GM23248 (cell line): ENCODE results near the gene SGSM2. TPM values are rescaled to one million over a fixed set of nuclear protein-coding genes. Genes with fewer than 3 reads are reported as not detected.

Experiments
- DNase-seq: peaks from one replicate; pipeline ENCODE4 v3.0.0-alpha.2; 2015
- H2AFZ ChIP-seq: fragments of 200-600 bp; sonication (generic); 2 replicates; pipeline ENCODE4 v1.6.1; 2016; ENCODE audit warnings: antibody characterized with exemption
- H3F3A ChIP-seq: fragments of 200-600 bp; sonication (generic); 2 replicates; pipeline ENCODE4 v1.6.1; 2016; ENCODE audit warnings: mild to moderate bottlenecking, antibody characterized with exemption, mixed run types; ENCODE audit not compliant: insufficient read depth
- H3K27ac ChIP-seq: fragments of 200-600 bp; sonication (generic); 2 replicates; pipeline ENCODE4 v1.5.1; 2016; ENCODE audit warnings: mild to moderate bottlenecking
- H3K27me3 ChIP-seq: fragments of 200-600 bp; sonication (generic); replicated peaks from 2 replicates; pipeline ENCODE4 v1.6.1; 2016; ENCODE audit warnings: mild to moderate bottlenecking; ENCODE audit not compliant: insufficient read depth
- H3K36me3 ChIP-seq: fragments of 200-600 bp; sonication (generic); 2 replicates; pipeline ENCODE4 v1.6.1; 2016; ENCODE audit warnings: low read depth, mild to moderate bottlenecking
- H3K4me1 ChIP-seq: fragments of 200-600 bp; sonication (generic); 2 replicates; pipeline ENCODE4 v1.6.1; 2016; ENCODE audit warnings: mild to moderate bottlenecking; ENCODE audit not compliant: insufficient read depth
- H3K4me2 ChIP-seq: fragments of 200-600 bp; sonication (generic); one replicate; pipeline ENCODE4 v1.6.1; 2016; ENCODE audit warnings: mild to moderate bottlenecking; ENCODE audit not compliant: unreplicated experiment
- H3K4me3 ChIP-seq: fragments of 200-600 bp; sonication (generic); 2 replicates; pipeline ENCODE4 v1.5.1; 2016; ENCODE audit warnings: mild to moderate bottlenecking
- H3K79me2 ChIP-seq: fragments of 200-600 bp; sonication (generic); 2 replicates; pipeline ENCODE4 v1.6.1; 2016; ENCODE audit warnings: mild to moderate bottlenecking; ENCODE audit not compliant: insufficient read depth
- H3K9ac ChIP-seq: fragments of 200-600 bp; sonication (generic); 2 replicates; pipeline ENCODE4 v1.6.1; 2016; ENCODE audit warnings: mild to moderate bottlenecking
- H3K9me2 ChIP-seq: fragments of 200-600 bp; sonication (generic); 2 replicates; pipeline ENCODE4 v1.6.1; 2016; ENCODE audit warnings: mixed run types, mild to moderate bottlenecking, moderate library complexity; ENCODE audit not compliant: insufficient read depth
- H3K9me3 ChIP-seq: fragments of 200-600 bp; sonication (generic); one replicate; pipeline ENCODE4 v1.6.1; 2017; ENCODE audit warnings: low read depth
- H4K20me1 ChIP-seq: fragments of 200-600 bp; sonication (generic); 2 replicates; pipeline ENCODE4 v1.6.0; 2016; ENCODE audit not compliant: insufficient read depth
- EZH2 ChIP-seq: fragments of 200-600 bp; sonication (generic); IDR thresholded peaks from 2 replicates; pipeline ENCODE4 v1.6.1; 2018; ENCODE audit warnings: antibody characterized with exemption, mild to moderate bottlenecking; ENCODE audit not compliant: insufficient read depth, poor library complexity, severe bottlenecking
- EZH2phosphoT487 ChIP-seq: fragments of 200-600 bp; sonication (generic); IDR thresholded peaks from 2 replicates; pipeline ENCODE4 v1.6.1; 2018; ENCODE audit warnings: antibody characterized with exemption, moderate library complexity, mild to moderate bottlenecking, low read depth; ENCODE audit not compliant: insufficient read depth
- WGBS, 2 experiments: methylation state at CpG; one replicate each; pipeline ENCODE4 v1.1.6; 2015 to 2017; ENCODE audit warnings: low lambda C conversion rate in 2 of 2, low coverage in 1 of 2; ENCODE audit errors: missing lambda C conversion rate in 2 of 2; 5-methylcytosine and 5-hydroxymethylcytosine counted together
- in situ Hi-C: fragments of 300-500 bp; cut with MboI; formaldehyde crosslinking; loops from 2 replicates; pipeline ENCODE4 v1.15.0; 2020
- polyA plus RNA-seq: library from polyadenylated mRNA; unstranded; fragments of >200 nt; fragmentation: Nextera tagmentation; extraction: Ambion mirVana; gene quantifications from 2 replicates; pipeline ENCODE4 v1.2.1, GENCODE V29; 2016
- total RNA-seq: library from RNA; depleted of rRNA; stranded (reverse); fragments of >200 nt; shearing (Covaris generic); gene quantifications from 2 replicates; pipeline ENCODE4 v1.2.3, GENCODE V29; 2014

SGSM2 gene
- total and polyA plus RNA-seq, 2 experiments from 2014 or later, result 19.8 to 32.3 TPM

DNA sequence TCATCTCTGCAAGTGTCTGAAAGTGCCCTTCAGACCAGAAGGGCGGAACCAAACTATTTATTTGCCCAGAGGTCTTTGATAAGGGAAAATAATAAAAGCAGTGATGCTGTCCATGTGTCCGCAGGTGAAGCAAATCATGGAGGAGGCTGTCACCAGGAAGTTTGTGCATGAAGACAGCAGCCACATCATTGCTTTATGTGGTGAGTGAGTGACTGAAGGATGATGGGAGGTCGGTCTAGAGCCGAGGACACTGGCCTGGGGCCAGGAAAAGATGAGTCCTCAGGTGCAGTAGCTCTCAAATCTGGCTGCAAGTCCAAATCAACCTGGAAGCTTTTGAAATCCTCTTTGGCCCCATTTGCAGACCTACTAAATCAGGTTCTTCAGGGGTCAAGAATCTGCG lies 6.1 kb downstream of the SGSM2 start:
- peak; percentile 8 for DNase-seq
- WGBS, 2 experiments, result 75 to 80% methylated on average over 5 of the region's 5 CpGs
- in situ Hi-C loops, result no loop called here
- Histone ChIP-seq H3K27ac (no peak overlapping the region), H3K4me1 (peaks cover 7% of the 10 kb centered on the region; the same call in 1 of the 2 replicates), H3K79me2 (0 out of 2 replicates have a peak, but pooled peaks cover 5% of the 10 kb centered on the region), H3K27me3 (no peaks in the 10 kb centered on the region), H3K9me3 (no peaks in the 10 kb centered on the region), H3F3A (no peaks in the 10 kb centered on the region), H4K20me1 (no peaks in the 10 kb centered on the region), H3K4me3 (no peak overlapping the region), H2AFZ (no peak overlapping the region), H3K9ac (no peak overlapping the region), H3K9me2 (no peaks in the 10 kb centered on the region), H3K4me2 (no peak overlapping the region), H3K36me3 (no peaks in the 10 kb centered on the region)
- no peak for TF ChIP-seq EZH2
- TF ChIP-seq EZH2phosphoT487, result no peak

DNA sequence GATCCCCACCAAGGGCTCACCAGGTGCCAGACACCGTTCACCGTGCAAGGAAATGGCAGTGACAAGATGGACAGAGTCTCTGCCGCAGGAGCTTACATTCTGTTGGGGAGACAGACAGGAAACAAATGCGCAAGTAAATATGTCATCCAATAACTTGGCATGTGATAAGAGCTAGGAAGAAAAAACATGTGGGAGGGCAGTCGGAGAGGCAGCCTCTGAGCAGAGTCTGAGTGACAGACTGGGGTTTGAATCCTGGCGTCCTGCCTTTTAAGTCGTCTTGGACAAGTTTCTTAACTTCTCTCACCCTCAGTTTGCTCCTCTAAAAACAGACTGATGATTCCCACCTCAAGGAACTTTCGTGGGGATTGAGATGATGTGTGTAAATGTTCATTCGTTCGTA lies 7.2 kb downstream of the SGSM2 start:
- Histone ChIP-seq H3K4me1 (peaks cover 7% of the 10 kb centered on the region; the same call in 1 of the 2 replicates), H3K9me3 (no peaks in the 10 kb centered on the region), H3K9me2 (no peaks in the 10 kb centered on the region), H3K27ac (no peak overlapping the region), H3F3A (no peaks in the 10 kb centered on the region), H3K79me2 (no peaks in the 10 kb centered on the region), H3K9ac (no peak overlapping the region), H3K4me3 (no peak overlapping the region), H3K27me3 (no peaks in the 10 kb centered on the region), H3K4me2 (no peak overlapping the region), H4K20me1 (no peaks in the 10 kb centered on the region), H2AFZ (no peak overlapping the region), H3K36me3 (no peaks in the 10 kb centered on the region)
- in situ Hi-C loops, result no loop called here
- 88 to 93% methylated on average over 10 of the region's 10 CpGs for WGBS, 2 experiments
- TF ChIP-seq EZH2phosphoT487 (no peak), EZH2 (no peak)
- no peak for DNase-seq

DNA sequence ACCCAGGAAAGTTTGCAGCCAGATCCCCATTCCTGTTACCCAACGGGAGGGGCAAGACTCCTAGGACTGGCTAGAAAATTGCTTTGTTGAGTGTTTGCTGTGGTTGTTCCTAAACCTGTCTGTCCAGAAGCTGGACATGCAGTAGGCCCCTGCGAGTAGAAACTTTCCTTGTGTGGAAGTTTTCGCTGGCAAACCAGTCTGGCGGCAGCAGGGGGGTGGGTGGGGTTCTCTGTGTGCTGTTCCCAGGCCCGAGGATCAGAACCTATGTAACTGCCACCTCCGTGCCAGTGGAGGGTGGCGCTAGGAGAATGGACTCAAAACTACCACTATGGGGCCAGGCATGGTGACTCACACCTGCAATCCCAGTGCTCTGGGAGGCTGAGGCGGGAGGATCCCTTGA lies 9.2 kb downstream of the SGSM2 start:
- no peaks in the 10 kb centered on the region for H4K20me1 ChIP-seq
- peaks cover 7% of the 10 kb centered on the region; the same call in 1 of the 2 replicates for H3K4me1 ChIP-seq
- no peaks in the 10 kb centered on the region for H3K9me2 ChIP-seq
- no peak overlapping the region for H3K9ac ChIP-seq
- no peak overlapping the region for H3K27ac ChIP-seq
- H3K27me3 ChIP-seq, result no peaks in the 10 kb centered on the region
- H3K9me3 ChIP-seq, result no peaks in the 10 kb centered on the region
- H3K79me2 ChIP-seq, result no peaks in the 10 kb centered on the region
- no peak overlapping the region for H2AFZ ChIP-seq
- H3K36me3 ChIP-seq, result no peaks in the 10 kb centered on the region
- H3K4me3 ChIP-seq, result no peak overlapping the region
- 70 to 73% methylated on average over 8 of the region's 8 CpGs for WGBS, 2 experiments
- no peak overlapping the region for H3K4me2 ChIP-seq
- in situ Hi-C loops, result no loop called here
- no peak for DNase-seq
- TF ChIP-seq EZH2phosphoT487, result no peak
- no peak for TF ChIP-seq EZH2
- H3F3A ChIP-seq, result no peaks in the 10 kb centered on the region

DNA sequence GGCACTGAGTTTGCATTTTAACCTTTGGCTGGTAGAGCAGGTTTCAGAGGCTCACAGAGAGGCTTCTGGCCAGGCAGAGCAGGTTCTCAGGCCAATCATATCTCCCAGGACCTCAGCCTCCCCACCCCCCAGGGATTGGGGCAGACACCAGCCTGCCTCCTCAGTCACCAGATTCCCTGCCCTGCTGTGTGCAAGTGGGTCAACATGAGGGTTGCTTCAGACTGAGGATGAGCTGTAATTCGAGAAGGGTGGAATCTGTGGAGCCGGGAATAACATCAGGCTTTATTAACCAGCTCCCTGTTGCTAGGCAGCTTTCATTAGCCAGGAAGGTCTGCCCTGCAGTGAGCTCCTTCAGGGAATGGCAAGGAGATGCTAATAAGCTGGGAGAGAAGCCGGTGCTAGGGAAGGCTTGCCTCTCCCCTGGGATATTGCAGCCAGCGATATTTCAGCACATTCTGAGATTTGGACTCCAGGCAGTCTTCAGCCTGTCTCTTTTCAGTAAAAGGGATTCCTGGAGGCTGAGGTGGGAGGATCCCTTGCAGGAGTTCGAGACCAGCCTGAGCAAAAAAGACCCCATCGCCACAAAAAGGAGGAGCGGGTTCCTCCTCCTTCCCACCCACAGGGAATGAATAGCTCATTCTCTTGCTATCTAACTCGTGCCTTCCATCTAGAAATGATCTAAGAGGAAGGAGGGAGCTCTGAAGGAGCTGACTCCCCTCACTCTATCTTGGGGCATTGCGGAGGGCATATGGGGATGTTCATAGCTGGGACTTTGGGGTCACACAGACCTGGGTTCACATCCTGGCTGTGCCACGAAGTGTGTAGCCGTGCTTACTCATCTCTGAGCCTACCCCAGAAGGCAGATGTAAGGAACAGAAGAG lies 10.7 kb downstream of the SGSM2 start:
- WGBS, 2 experiments, result 52 to 58% methylated on average over 11 of the region's 11 CpGs
- H3K9ac ChIP-seq, result 0 out of 2 replicates have a peak overlapping the region, but pooled peaks have one; percentile 2

More for the DNA sequence above, 10.7 kb downstream of the SGSM2 start:
- peaks cover 7% of the 10 kb centered on the region; the same call in 1 of the 2 replicates for H3K4me1 ChIP-seq
- no peak overlapping the region for H2AFZ ChIP-seq
- peak; percentile 88 for DNase-seq
- TF ChIP-seq EZH2 (no peak), EZH2phosphoT487 (no peak)
- no peaks in the 10 kb centered on the region for H3K79me2 ChIP-seq
- in situ Hi-C loops, result no loop called here
- peak overlapping the region; percentile 33 for H3K27ac ChIP-seq
- no peaks in the 10 kb centered on the region for H3F3A ChIP-seq
- no peaks in the 10 kb centered on the region for H3K36me3 ChIP-seq
- H3K4me3 ChIP-seq, result no peak overlapping the region
- no peaks in the 10 kb centered on the region for H3K9me3 ChIP-seq
- no peak overlapping the region for H3K4me2 ChIP-seq
- no peaks in the 10 kb centered on the region for H3K27me3 ChIP-seq
- H4K20me1 ChIP-seq, result no peaks in the 10 kb centered on the region
- no peaks in the 10 kb centered on the region for H3K9me2 ChIP-seq
